ENCODE results near the gene ZC3H7A. TPM values are rescaled to one million over a fixed set of nuclear protein-coding genes. Genes with fewer than 3 reads are reported as not detected.

Gene ZC3H7A
- total and polyA plus RNA-seq, 9 of the 15 experiments (the other 6 are each of a cell fraction or from before 2014, with no cell fraction given) = 19.8 to 49.1 (median 28.2) TPM

GRCh38 chr16:11835891-11836649 is 39.0 kb upstream of the ZC3H7A start:
- intact Hi-C loops (cut with micrococcal nuclease) = no loop called here
- Histone ChIP-seq H3K36me3 (ENCODE audit: control insufficient read depth, insufficient read depth, low read length) (peaks cover 50% of the 10 kb centered on the region), H2AFZ (ENCODE audit: low read depth, low read length) (no peak overlapping the region), H3K27me3 (ENCODE audit: control insufficient read depth in 2 of 2, insufficient read depth in 2 of 2, low read length in 2 of 2) (no peaks in the 10 kb centered on the region), H3K4me3 (no peak overlapping the region), H3K9me1 (ENCODE audit: control insufficient read depth, insufficient read depth, low read length) (no peaks in the 10 kb centered on the region), H3K79me2 (ENCODE audit: control insufficient read depth, insufficient read depth, low read length) (no peaks in the 10 kb centered on the region), H4K20me1 (replicated peaks; ENCODE audit: control insufficient read depth, insufficient read depth, low read length) (peaks cover 15% of the 10 kb centered on the region), H3K4me1 (replicated peaks in 1 of 2; ENCODE audit: control insufficient read depth in 2 of 2, insufficient read depth in 2 of 2, low read length in 2 of 2) (peaks cover 0 to 6% of the 10 kb centered on the region in 2 experiments; a peak in 2 of 5 replicates), H3K9me3 (replicated peaks; ENCODE audit: control insufficient read depth, insufficient read depth, low read depth, low read length) (no peaks in the 10 kb centered on the region), H3K9ac (ENCODE audit: insufficient read depth in 1 of 2, low read depth in 2 of 2, low read length in 2 of 2) (no peak overlapping the region), H3K4me2 (ENCODE audit: insufficient read depth, low read length) (no peak overlapping the region), H3K27ac (ENCODE audit: extremely low read depth, low read depth, low read length) (no peak overlapping the region)
- DNase-seq (ENCODE audit: extremely low read depth in 1 of 4, low spot score in 3 of 4) = peak in 1 of 4 experiments; percentile 46
- FAIRE-seq = peak; percentile 61
- BruUV-seq (replicated peaks) = no TSS peak
- 8% methylated on average over 8 of the region's 9 CpGs for WGBS (ENCODE audit: insufficient coverage, low coverage, missing lambda C conversion rate)
- ATAC-seq = peak; percentile 51
- ChIA-PET POLR2A (interaction anchor here (0.6 to 5.5 kb wide), 8 partner anchors 10 to 255 kb away, joined by 3 to 31 read pairs (median 4); partner anchors contain the start of gene RSL1D1), CTCF (ENCODE audit: low intra/inter-chr PET ratio) (no interaction called here)
- in situ Hi-C loops (cut with MboI) = no loop called here
- TF ChIP-seq RBM22 (IDR thresholded peaks at IDR 0.05; ENCODE audit: low read depth, low read length, poor library complexity, severe bottlenecking) (no peak), POLR2A (conservative IDR thresholded peaks at IDR 0.05) (peak; percentile 74), PBX2 (CRISPR knock-in tag; IDR thresholded peaks at IDR 0.05; ENCODE audit: low read depth) (no peak), PBX2 (tag; conservative IDR thresholded peaks at IDR 0.05; ENCODE audit: low read depth) (peak; percentile 51), CREB1 (IDR thresholded peaks at IDR 0.05) (no peak), CREB1 (CRISPR knock-in tag; IDR thresholded peaks at IDR 0.05) (no peak), TCF3 (CRISPR knock-in tag; IDR thresholded peaks at IDR 0.05) (peak; percentile 60), HCFC1 (IDR thresholded peaks at IDR 0.05; ENCODE audit: low read depth, low read length) (no peak), ZNF408 (CRISPR knock-in tag; IDR thresholded peaks at IDR 0.05; ENCODE audit: low read depth) (no peak), KDM1A (IDR thresholded peaks at IDR 0.05) (peak; percentile 25 to 46; a peak in 1 of 4 replicates)
- TF ChIP-seq, protein P1, sequence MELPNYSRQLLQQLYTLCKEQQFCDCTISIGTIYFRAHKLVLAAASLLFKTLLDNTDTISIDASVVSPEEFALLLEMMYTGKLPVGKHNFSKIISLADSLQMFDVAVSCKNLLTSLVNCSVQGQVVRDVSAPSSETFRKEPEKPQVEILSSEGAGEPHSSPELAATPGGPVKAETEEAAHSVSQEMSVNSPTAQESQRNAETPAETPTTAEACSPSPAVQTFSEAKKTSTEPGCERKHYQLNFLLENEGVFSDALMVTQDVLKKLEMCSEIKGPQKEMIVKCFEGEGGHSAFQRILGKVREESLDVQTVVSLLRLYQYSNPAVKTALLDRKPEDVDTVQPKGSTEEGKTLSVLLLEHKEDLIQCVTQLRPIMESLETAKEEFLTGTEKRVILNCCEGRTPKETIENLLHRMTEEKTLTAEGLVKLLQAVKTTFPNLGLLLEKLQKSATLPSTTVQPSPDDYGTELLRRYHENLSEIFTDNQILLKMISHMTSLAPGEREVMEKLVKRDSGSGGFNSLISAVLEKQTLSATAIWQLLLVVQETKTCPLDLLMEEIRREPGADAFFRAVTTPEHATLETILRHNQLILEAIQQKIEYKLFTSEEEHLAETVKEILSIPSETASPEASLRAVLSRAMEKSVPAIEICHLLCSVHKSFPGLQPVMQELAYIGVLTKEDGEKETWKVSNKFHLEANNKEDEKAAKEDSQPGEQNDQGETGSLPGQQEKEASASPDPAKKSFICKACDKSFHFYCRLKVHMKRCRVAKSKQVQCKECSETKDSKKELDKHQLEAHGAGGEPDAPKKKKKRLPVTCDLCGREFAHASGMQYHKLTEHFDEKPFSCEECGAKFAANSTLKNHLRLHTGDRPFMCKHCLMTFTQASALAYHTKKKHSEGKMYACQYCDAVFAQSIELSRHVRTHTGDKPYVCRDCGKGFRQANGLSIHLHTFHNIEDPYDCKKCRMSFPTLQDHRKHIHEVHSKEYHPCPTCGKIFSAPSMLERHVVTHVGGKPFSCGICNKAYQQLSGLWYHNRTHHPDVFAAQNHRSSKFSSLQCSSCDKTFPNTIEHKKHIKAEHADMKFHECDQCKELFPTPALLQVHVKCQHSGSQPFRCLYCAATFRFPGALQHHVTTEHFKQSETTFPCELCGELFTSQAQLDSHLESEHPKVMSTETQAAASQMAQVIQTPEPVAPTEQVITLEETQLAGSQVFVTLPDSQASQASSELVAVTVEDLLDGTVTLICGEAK (IDR thresholded peaks at IDR 0.05) = no peak
- TF ChIP-seq, protein P1 (CRISPR knock-in tag; IDR thresholded peaks at IDR 0.05) = no peak
